MM.1S (cell line): ENCODE results near the gene CTCFL.

Experiments used
- DNase-seq: peaks from one replicate; pipeline ENCODE4 v3.0.0-alpha.2; 2015
- H2AFZ ChIP-seq: fragments of 300-600 bp; sonication (generic); 2 replicates; pipeline ENCODE4 v1.6.0; 2016; ENCODE audit warnings: antibody characterized with exemption, low read length
- H3F3A ChIP-seq: fragments of 300-600 bp; sonication (generic); 2 replicates; pipeline ENCODE4 v1.6.1; 2016; ENCODE audit warnings: mild to moderate bottlenecking, antibody characterized with exemption, low read length, moderate library complexity, mixed read lengths; ENCODE audit not compliant: insufficient read depth
- H3K27ac ChIP-seq: fragments of 300-600 bp; sonication (generic); 2 replicates; pipeline ENCODE4 v1.5.1; 2016; ENCODE audit warnings: mild to moderate bottlenecking, low read length
- H3K27me3 ChIP-seq: fragments of 300-600 bp; sonication (generic); replicated peaks from 2 replicates; pipeline ENCODE4 v1.6.0; 2016; ENCODE audit warnings: low read length; ENCODE audit not compliant: insufficient read depth
- H3K36me3 ChIP-seq: fragments of 300-600 bp; sonication (generic); replicated peaks from 2 replicates; pipeline ENCODE4 v1.6.1; 2016; ENCODE audit warnings: mild to moderate bottlenecking, low read length, mixed read lengths; ENCODE audit not compliant: insufficient read depth
- H3K4me1 ChIP-seq: fragments of 300-600 bp; sonication (generic); 2 replicates; pipeline ENCODE4 v1.6.1; 2016; ENCODE audit warnings: low read length, mixed read lengths
- H3K4me2 ChIP-seq: fragments of 300-600 bp; sonication (generic); 2 replicates; pipeline ENCODE4 v1.6.0; 2016; ENCODE audit warnings: low read depth, low read length
- H3K4me3 ChIP-seq: fragments of 300-600 bp; sonication (generic); 2 replicates; pipeline ENCODE4 v1.5.1; 2016; ENCODE audit warnings: low read length, mixed read lengths
- H3K79me2 ChIP-seq: fragments of 300-600 bp; sonication (generic); 2 replicates; pipeline ENCODE4 v1.6.1; 2016; ENCODE audit warnings: mixed run types, low read length, mixed read lengths
- H3K9ac ChIP-seq: fragments of 300-600 bp; sonication (generic); 2 replicates; pipeline ENCODE4 v1.6.1; 2016; ENCODE audit warnings: low read length, mixed read lengths
- H3K9me2 ChIP-seq: fragments of 300-600 bp; sonication (generic); replicated peaks from 2 replicates; pipeline ENCODE4 v1.6.1; 2016; ENCODE audit warnings: mild to moderate bottlenecking, low read length, mixed read lengths; ENCODE audit not compliant: insufficient read depth
- H3K9me3 ChIP-seq: fragments of 300-600 bp; sonication (generic); replicated peaks from 2 replicates; pipeline ENCODE4 v1.6.1; 2016; ENCODE audit warnings: mild to moderate bottlenecking, low read length, mixed read lengths; ENCODE audit not compliant: insufficient read depth
- H4K20me1 ChIP-seq: fragments of 300-600 bp; sonication (generic); 2 replicates; pipeline ENCODE4 v1.6.1; 2016; ENCODE audit warnings: mild to moderate bottlenecking, low read length, moderate library complexity, mixed read lengths; ENCODE audit not compliant: insufficient read depth
- EZH2 ChIP-seq: fragments of 300-600 bp; sonication (generic); optimal IDR thresholded peaks from 2 replicates; pipeline ENCODE3; 2017; ENCODE audit warnings: low read depth, mild to moderate bottlenecking, antibody characterized with exemption, low read length, mixed read lengths
- EZH2phosphoT487 ChIP-seq: fragments of 300-600 bp; sonication (generic); IDR thresholded peaks from 2 replicates; pipeline ENCODE4 v1.6.1; 2018; ENCODE audit warnings: antibody characterized with exemption, low read length
- TF ChIP-seq, protein P1 (sequence below): fragments of 300-600 bp; sonication (generic); IDR thresholded peaks from 2 replicates; pipeline ENCODE4 v1.5.1; 2016; ENCODE audit warnings: antibody characterized with exemption, low read length, mixed read lengths

The CTCFL gene

DNA sequence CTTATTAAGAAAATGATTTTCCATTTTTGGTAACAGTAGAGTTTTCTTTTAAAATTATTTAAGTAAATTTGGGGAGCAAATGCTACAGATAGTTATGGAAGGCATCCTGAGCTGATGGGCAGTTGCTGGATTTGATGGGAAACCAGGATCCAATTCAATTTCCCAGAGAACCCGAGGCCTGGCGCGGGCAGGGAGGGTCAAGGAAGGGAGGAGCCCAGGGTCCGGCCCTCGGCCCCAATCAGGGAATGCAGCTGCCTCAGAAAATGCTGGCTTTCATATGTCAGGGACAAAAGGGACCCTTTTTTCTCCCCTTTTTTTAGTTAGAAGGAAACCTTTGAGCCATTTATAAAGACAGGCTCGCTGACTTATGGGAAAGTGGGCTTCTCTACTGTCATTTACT, 42.1 kb downstream of the CTCFL start:
- Histone ChIP-seq H2AFZ (peak overlapping the region; percentile 68; the same call in 1 of the 2 replicates), H3K9me3 (no peaks in the 10 kb centered on the region), H3K4me2 (peak overlapping the region; percentile 51), H4K20me1 (no peaks in the 10 kb centered on the region), H3K4me1 (peaks cover 52% of the 10 kb centered on the region), H3K9ac (peak overlapping the region; percentile 45), H3K27me3 (no peaks in the 10 kb centered on the region), H3K27ac (peak overlapping the region; percentile 99), H3K79me2 (no peaks in the 10 kb centered on the region), H3K36me3 (no peaks in the 10 kb centered on the region), H3K9me2 (no peaks in the 10 kb centered on the region), H3K4me3 (no peak overlapping the region), H3F3A (peaks cover 41% of the 10 kb centered on the region)
- no peak for DNase-seq
- TF ChIP-seq EZH2 (no peak), EZH2phosphoT487 (no peak)
- TF ChIP-seq, protein P1, sequence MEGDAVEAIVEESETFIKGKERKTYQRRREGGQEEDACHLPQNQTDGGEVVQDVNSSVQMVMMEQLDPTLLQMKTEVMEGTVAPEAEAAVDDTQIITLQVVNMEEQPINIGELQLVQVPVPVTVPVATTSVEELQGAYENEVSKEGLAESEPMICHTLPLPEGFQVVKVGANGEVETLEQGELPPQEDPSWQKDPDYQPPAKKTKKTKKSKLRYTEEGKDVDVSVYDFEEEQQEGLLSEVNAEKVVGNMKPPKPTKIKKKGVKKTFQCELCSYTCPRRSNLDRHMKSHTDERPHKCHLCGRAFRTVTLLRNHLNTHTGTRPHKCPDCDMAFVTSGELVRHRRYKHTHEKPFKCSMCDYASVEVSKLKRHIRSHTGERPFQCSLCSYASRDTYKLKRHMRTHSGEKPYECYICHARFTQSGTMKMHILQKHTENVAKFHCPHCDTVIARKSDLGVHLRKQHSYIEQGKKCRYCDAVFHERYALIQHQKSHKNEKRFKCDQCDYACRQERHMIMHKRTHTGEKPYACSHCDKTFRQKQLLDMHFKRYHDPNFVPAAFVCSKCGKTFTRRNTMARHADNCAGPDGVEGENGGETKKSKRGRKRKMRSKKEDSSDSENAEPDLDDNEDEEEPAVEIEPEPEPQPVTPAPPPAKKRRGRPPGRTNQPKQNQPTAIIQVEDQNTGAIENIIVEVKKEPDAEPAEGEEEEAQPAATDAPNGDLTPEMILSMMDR = no peak

DNA sequence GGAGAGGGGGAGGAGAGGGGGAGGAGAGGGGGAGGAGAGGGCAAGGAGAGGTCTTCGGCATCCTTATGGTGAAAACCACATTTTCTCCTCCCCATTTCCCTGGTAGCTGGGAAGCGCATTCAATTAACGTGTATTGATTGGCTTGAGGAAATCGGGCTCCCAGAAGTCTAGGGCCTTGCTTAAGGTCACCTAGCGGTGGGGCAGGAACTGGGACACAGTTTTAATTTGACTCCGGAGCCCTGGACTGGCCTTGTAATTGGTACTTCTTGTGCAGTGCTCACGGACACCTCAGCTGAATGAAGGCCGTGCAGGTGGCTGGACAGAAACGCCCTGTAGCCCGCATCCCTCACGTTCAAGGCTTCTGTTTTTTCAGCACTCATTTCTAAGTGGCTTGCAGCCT, 42.8 kb downstream of the CTCFL start:
- Histone ChIP-seq H3K4me1 (peaks cover 58% of the 10 kb centered on the region), H3K9me3 (no peaks in the 10 kb centered on the region), H2AFZ (peak overlapping the region; percentile 68), H3K4me3 (0 out of 2 replicates have a peak overlapping the region, but pooled peaks have one; percentile 27), H3K27ac (peak overlapping the region; percentile 99), H3K36me3 (no peaks in the 10 kb centered on the region), H3K79me2 (no peaks in the 10 kb centered on the region), H3F3A (peaks cover 48% of the 10 kb centered on the region), H3K9me2 (no peaks in the 10 kb centered on the region), H3K9ac (peak overlapping the region; percentile 45), H3K27me3 (no peaks in the 10 kb centered on the region), H4K20me1 (no peaks in the 10 kb centered on the region), H3K4me2 (peak overlapping the region; percentile 51)
- TF ChIP-seq, protein P1 = peak; percentile 36
- TF ChIP-seq EZH2 = no peak
- peak; percentile 74 for DNase-seq

DNA sequence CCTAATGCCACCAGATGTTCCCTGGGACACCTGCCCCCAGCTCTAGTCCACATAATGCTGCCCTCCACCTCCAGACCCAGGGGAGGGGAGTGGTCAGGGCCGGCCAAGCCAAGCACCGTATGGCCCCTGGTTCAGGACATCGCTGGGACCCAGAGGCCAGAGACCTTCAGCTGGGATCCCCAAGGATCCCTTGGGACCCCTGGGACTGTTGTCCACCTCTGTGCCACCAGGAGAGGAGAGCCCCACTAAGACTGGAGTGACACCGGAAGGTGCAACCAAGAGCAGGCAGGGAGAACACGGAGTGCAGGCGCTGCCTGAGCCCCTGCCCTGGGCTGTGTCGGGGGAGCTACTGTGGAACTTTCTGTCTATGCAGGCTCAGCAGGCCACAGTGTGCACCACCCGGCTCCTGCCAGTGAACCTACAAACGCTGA, 43.6 kb downstream of the CTCFL start:
- peak overlapping the region; percentile 96 for H3K4me2 ChIP-seq
- peak overlapping the region; percentile 95 for H3K9ac ChIP-seq
- H3K36me3 ChIP-seq = no peaks in the 10 kb centered on the region
- peaks cover 56% of the 10 kb centered on the region for H3F3A ChIP-seq
- H3K27ac ChIP-seq = peak overlapping the region; percentile 99
- H2AFZ ChIP-seq = peak overlapping the region; percentile 60
- H3K9me3 ChIP-seq = no peaks in the 10 kb centered on the region
- peaks cover 67% of the 10 kb centered on the region for H3K4me1 ChIP-seq
- H3K4me3 ChIP-seq = peak overlapping the region; percentile 54
- no peaks in the 10 kb centered on the region for H3K27me3 ChIP-seq
- peak; percentile 78 for DNase-seq
- H3K79me2 ChIP-seq = no peaks in the 10 kb centered on the region
- H4K20me1 ChIP-seq = no peaks in the 10 kb centered on the region
- no peak for TF ChIP-seq EZH2
- TF ChIP-seq, protein P1 = 0 out of 2 replicates have a peak, but pooled peaks have one; percentile 5
- H3K9me2 ChIP-seq = no peaks in the 10 kb centered on the region
